ENCODE data around the gene TCTN3. TPM values are rescaled to one million over a fixed set of nuclear protein-coding genes. Genes with fewer than 3 reads are reported as not detected.
"Not testable (repeated sequence)": the region's sequence is repeated elsewhere in the genome, so short reads cannot be mapped to it uniquely, and the experiment has no call there.

TCTN3 gene
- total RNA-seq, 2 donors from 2014 or later: 26.6 to 29.6 TPM

DNA sequence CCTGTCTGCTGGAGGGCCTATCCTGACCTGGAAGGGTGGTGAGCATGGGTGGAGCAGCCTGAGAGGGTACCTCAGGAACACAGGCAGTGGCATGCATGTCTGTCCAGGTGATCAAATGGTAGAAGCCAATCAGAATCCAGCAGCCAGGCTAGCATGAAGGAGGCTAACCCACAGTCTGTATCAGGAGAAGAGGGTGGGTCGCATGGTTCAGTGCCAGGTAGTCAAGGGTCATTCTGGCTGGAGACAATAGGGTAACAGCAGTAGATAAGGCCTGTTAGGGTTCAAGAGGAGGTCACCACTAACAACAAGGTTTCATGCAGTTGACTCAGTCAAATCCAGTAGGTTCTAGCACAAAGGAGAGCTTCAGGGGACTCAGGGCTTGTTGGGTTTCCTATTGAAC lies 47.6 kb downstream of the TCTN3 start:
- intact Hi-C loops (cut with DNase I, micrococcal nuclease): no loop called here
- DNase-seq (peak; percentile 51 to 56), ATAC-seq (peak; percentile 92)

DNA sequence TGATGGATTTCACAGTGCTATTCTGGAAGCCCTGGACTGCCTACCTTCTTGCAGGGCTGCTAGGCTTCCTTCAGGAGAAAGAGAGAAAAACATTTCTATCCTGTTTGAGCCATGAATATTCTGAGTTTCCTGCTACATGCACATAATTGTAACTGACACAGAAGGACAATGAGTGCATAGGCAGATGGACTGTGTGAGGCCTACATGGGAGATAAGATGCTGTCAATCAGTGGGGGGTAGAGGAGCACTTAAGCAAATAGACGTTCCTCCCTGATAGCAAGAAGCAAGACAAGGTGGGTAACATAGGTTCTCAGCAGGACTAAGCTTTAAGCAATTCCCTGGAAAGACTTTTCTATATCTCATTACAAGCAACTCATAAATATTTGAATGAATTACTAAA lies 48.8 kb downstream of the TCTN3 start:
- ATAC-seq: no peak

DNA sequence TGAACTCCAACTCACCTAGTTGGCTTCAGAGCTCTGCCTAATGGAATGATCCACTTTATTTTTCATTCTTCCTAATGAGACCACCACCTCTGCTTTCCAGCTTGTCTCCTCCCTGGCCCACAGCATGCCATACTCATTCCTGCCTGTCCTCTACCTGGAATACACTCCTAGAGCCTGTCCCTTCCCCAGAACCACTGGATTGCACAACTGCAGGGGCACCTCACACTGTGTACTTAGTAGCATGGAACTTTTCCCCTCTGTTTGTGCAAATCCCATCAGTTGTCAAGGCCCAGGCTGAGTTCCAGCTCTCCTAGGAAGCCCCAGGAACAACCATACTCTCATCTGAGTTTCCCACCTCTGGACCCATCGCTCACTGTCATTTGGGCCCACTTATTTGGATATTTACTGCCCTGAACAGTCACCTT lies 52.8 kb downstream of the TCTN3 start:
- intact Hi-C loops (cut with DNase I, micrococcal nuclease): no loop called here
- ATAC-seq (no peak), DNase-seq (no peak)

More for the DNA sequence above, 48.8 kb downstream of the TCTN3 start:
- DNase-seq: no peak
- intact Hi-C loops (cut with DNase I, micrococcal nuclease): no loop called here

DNA sequence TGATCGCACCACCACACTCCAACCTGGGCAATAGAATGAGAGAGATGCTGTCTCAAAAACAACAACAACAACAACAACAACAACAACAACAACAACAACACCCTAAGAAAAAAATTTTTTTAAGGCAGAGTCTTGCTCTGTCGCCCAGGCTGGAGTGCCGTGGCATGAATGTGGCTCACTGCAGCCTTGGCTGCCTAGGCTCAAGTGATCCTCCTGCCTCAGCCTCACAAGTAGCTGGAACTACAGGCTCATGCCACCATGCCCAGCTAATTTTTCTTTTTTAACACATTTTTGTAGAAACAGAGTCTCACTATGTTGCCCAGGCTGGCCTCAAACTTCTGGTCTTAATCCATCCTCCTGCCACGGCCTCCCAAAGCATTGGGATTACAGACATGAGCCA lies 55.8 kb downstream of the TCTN3 start:
- DNase-seq (no peak), ATAC-seq (no peak)
- intact Hi-C loops (cut with DNase I, micrococcal nuclease): no loop called here

GRCh38 chr10:95637140-95637539 lies 56.6 kb downstream of the TCTN3 start:
- ATAC-seq (peak; percentile 57), DNase-seq (no peak)
- intact Hi-C loops (cut with DNase I, micrococcal nuclease): no loop called here

- DNase-seq: no peak
- peak; percentile 50 for ATAC-seq
- intact Hi-C loops (cut with DNase I, micrococcal nuclease): no loop called here
Observed at GRCh38 chr10:95635319-95635733, 58.4 kb downstream of the TCTN3 start.

DNA sequence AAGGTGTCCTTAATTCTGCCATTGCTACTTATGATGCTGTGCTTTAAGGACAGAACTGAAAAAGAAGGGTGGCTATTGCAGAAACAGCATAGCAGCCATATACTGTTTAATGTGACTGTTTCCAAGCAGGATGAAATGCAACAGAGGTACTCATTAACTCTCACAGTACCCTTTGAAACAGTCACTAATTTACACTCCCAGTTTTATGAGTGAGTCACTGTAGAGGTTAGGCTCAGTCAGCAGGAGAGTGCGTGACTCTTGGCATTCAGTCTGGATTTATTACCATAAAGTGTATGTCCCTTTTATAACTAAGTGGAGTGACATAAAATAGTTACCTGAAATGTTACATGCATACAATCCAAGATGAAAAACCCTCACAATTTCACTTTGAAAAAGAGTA lies 64.9 kb downstream of the TCTN3 start:
- peak in 1 of 2 donors; percentile 38 for DNase-seq
- intact Hi-C loops (cut with DNase I, micrococcal nuclease): no loop called here
- peak; percentile 93 for ATAC-seq

DNA sequence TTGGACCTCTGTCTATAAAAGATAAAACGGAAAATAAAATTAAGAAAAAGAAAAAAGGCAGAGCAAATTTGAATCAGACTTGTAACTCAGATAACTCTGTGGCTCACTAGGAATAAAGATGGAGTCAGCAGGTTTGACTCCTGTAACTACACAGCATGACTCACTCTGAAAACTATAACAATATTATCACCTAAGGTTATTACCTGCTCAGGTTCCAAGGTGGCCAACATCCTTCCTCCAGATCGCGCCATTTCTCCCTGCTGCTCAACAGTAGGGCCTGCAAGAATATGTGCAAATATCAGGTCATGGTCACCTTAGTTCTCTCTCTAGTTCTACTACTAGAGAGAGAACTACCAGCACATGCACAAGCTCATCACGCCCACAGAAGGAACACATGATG lies 67.2 kb downstream of the TCTN3 start:
- ATAC-seq: peak; percentile 52
- DNase-seq: no peak
- intact Hi-C loops (cut with DNase I, micrococcal nuclease): no loop called here

DNA sequence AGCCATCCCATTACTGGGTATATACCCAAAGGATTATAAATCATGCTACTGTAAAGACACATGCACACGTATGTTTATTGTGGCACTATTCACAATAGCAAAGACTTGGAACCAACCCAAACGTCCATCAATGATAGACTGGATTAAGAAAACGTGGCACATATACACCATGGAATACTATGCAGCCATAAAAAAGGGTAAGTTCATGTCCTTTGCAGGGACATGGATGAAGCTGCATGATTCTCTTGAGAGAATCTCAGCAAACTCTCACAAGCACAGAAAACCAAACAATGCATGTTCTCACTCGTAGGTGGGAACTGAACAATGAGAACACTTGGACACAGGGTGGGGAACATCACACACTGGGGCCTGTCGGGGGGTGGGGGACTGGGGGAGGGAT lies 73.3 kb downstream of the TCTN3 start:
- intact Hi-C loops (cut with DNase I, micrococcal nuclease); ATAC-seq; DNase-seq: not testable (repeated sequence)

GRCh38 chr10:95618101-95618500 lies 75.6 kb downstream of the TCTN3 start:
- no peak for DNase-seq
- intact Hi-C loops (cut with DNase I, micrococcal nuclease): no loop called here
- no peak for ATAC-seq

DNA sequence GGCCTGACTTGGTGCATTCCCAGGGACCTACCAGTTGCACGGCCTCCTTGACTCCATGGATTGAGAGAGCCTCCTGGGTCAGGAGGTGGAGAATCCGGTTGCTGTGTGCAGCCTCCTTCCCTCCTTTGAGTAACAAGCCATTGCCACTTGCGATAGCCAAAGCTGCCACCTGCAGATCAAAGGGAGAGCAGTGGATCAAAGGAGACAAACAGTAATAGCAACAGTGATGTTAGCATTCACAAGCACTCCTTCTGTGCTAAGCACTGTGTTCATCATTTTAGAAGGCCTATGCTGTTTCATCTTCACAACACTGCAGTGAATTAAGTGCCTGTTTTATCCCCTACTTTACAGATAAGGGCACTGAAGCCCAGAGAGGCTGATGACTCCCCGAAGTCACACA lies 77.3 kb downstream of the TCTN3 start:
- intact Hi-C loops (cut with DNase I, micrococcal nuclease): no loop called here
- ATAC-seq: no peak

More for the DNA sequence above, 77.3 kb downstream of the TCTN3 start:
- no peak for DNase-seq

Other genes starting within 250 kb of the TCTN3 start
- gene SORBS1, start 132.6 kb downstream of the TCTN3 start, total RNA-seq: 100 to 1,000 TPM in 1 of 2 donors, 10 to 100 TPM in 1; 20.6 to 120 TPM
- gene ALDH18A1, start 37.2 kb downstream of the TCTN3 start, total RNA-seq: 100 to 1,000 TPM; 123 to 177 TPM
- 10 to 100 TPM in 1 of 2 donors, 1 to 10 TPM in 1; 5.8 to 14.4 TPM for gene ENTPD1, start 62.2 kb upstream of the TCTN3 start, total RNA-seq
- under 1 TPM; 0.37 to 0.87 TPM for gene CC2D2B, start 214.0 kb upstream of the TCTN3 start, total RNA-seq